ENCODE results near the gene FABP2. TPM values are rescaled to one million over a fixed set of nuclear protein-coding genes. Genes with fewer than 3 reads are reported as not detected.

Gene FABP2
- total RNA-seq, 1 experiment from 2014 or later: not detected

Other genes starting within 250 kb of the FABP2 start
- gene MYOZ2, start 186.3 kb downstream of the FABP2 start, total RNA-seq (2014; rRNA removed; shearing (Covaris generic)): 0.29 and 0.48 TPM in 2 replicates
- 7.9 and 11.9 TPM in 2 replicates for gene USP53, start 109.4 kb downstream of the FABP2 start, total RNA-seq (2014; rRNA removed; shearing (Covaris generic))

All from RPMI7951 (cell line).